CD8-positive, alpha-beta memory T cell (primary cell): ENCODE results near the gene SOX14. TPM values are rescaled to one million over a fixed set of nuclear protein-coding genes. Genes with fewer than 3 reads are reported as not detected.
A peak's percentile ranks its signal among the peaks of the same experiment; 100 is the strongest.

Experiments used
- CTCF ChIA-PET: fragments of 350-600 bp; sonication (Branson Sonifier 250); formaldehyde crosslinking; loops from one replicate; lab custom pipeline; 2021; ENCODE audit warnings: antibody characterized with exemption; lab: Charles Lee
- POLR2A ChIA-PET: fragments of 350-600 bp; sonication (Branson Sonifier 250); formaldehyde crosslinking; loops from one replicate; lab custom pipeline; 2021; ENCODE audit warnings: antibody characterized with exemption; lab: Charles Lee
- DNase-seq, 5 donors: peaks; one replicate each; pipeline versions ENCODE4 v3.0.0 to v3.0.0-alpha.2; 2020 to 2022; ENCODE audit warnings: mixed read lengths in 1 of 5
- H3K27ac ChIP-seq: one replicate; pipeline ENCODE4 v1.7.0; 2013; ENCODE audit warnings: low read depth, mild to moderate bottlenecking, low read length, moderate library complexity
- H3K27me3 ChIP-seq: 2 replicates; pipeline ENCODE4 v1.7.0; 2013; ENCODE audit warnings: low read length, mild to moderate bottlenecking; ENCODE audit not compliant: insufficient read depth, poor library complexity, severe bottlenecking
- H3K36me3 ChIP-seq: 2 replicates; pipeline ENCODE4 v1.7.0; 2013; ENCODE audit warnings: mild to moderate bottlenecking, low read length, moderate library complexity; ENCODE audit not compliant: insufficient read depth
- H3K4me1 ChIP-seq: 2 replicates; pipeline ENCODE4 v1.7.0; 2013; ENCODE audit warnings: mild to moderate bottlenecking, low read length, moderate library complexity; ENCODE audit not compliant: insufficient read depth
- H3K4me3 ChIP-seq: 2 replicates; pipeline ENCODE4 v1.7.0; 2013; ENCODE audit warnings: mild to moderate bottlenecking, low read length
- H3K9me3 ChIP-seq: 2 replicates; pipeline ENCODE4 v1.7.0; 2013; ENCODE audit warnings: mild to moderate bottlenecking, low read length
- H3K27ac Mint-ChIP-seq, 8 donors: one replicate each; pipeline ENCODE4 v1.8.0; 2020 to 2021; ENCODE audit warnings: mixed read lengths in 8 of 8, mild to moderate bottlenecking in 6 of 8, inconsistent platforms in 3 of 8, moderate library complexity in 3 of 8
- H3K27me3 Mint-ChIP-seq, 2 donors: one replicate each; pipeline ENCODE4 v1.8.0; 2020 to 2021; ENCODE audit warnings: mixed read lengths in 2 of 2, mild to moderate bottlenecking in 1 of 2, moderate library complexity in 1 of 2
- H3K36me3 Mint-ChIP-seq, 3 donors: one replicate each; pipeline ENCODE4 v1.8.0; 2020 to 2021; ENCODE audit warnings: mixed read lengths in 3 of 3, inconsistent platforms in 1 of 3, mild to moderate bottlenecking in 1 of 3
- H3K4me1 Mint-ChIP-seq, 3 donors: one replicate each; pipeline ENCODE4 v1.8.0; 2020 to 2021; ENCODE audit warnings: mixed read lengths in 3 of 3, inconsistent platforms in 1 of 3, mild to moderate bottlenecking in 1 of 3
- H3K4me3 Mint-ChIP-seq, 7 donors: one replicate each; pipeline ENCODE4 v1.8.0; 2020 to 2021; ENCODE audit warnings: mixed read lengths in 7 of 7, mild to moderate bottlenecking in 6 of 7, moderate library complexity in 4 of 7, inconsistent platforms in 2 of 7
- H3K9me3 Mint-ChIP-seq, 5 donors: one replicate each; pipeline ENCODE4 v1.8.0; 2020 to 2022; ENCODE audit warnings: mixed read lengths in 5 of 5, mild to moderate bottlenecking in 3 of 5, moderate library complexity in 2 of 5, inconsistent platforms in 1 of 5
- polyA plus RNA-seq: library from polyadenylated mRNA; unstranded; fragments of 300-500 nt; fragmentation: Illumina TruSeq; gene quantifications from one replicate; pipeline ENCODE4 v1.2.3, GENCODE V29; 2021
- total RNA-seq, 2 experiments: library from RNA; stranded (reverse); gene quantifications; one replicate each; pipeline ENCODE4 v1.2.3, GENCODE V29; 2021

Gene SOX14
- total and polyA plus RNA-seq, 3 experiments from 2014 or later, result not detected

- no peaks in the 10 kb centered on the region for H3K4me1 Mint-ChIP-seq
- H3K4me1 ChIP-seq, result no peaks in the 10 kb centered on the region
- ChIA-PET CTCF (no interaction called here), POLR2A (no interaction called here)
- H3K9me3 Mint-ChIP-seq, result no peaks in the 10 kb centered on the region
- peak in 1 of 5 donors; percentile 7 for DNase-seq
- H3K36me3 Mint-ChIP-seq, result no peaks in the 10 kb centered on the region
- H3K27ac ChIP-seq, result no peak overlapping the region
- peaks cover 3 to 4% of the 10 kb centered on the region in 2 donors for H3K27me3 Mint-ChIP-seq
- no peak overlapping the region for H3K27ac Mint-ChIP-seq
- no peak overlapping the region for H3K4me3 ChIP-seq
- no peaks in the 10 kb centered on the region for H3K9me3 ChIP-seq
- H3K4me3 Mint-ChIP-seq, result no peak overlapping the region
- H3K36me3 ChIP-seq, result no peaks in the 10 kb centered on the region
- no peaks in the 10 kb centered on the region for H3K27me3 ChIP-seq
These were observed 28.6 kb downstream of the SOX14 start for GRCh38 chr3:137792626-137793271.

- no peaks in the 10 kb centered on the region for H3K4me1 ChIP-seq
- POLR2A ChIA-PET, result no interaction called here
- Mint-ChIP-seq H3K27ac (no peak overlapping the region), H3K4me1 (no peaks in the 10 kb centered on the region), H3K27me3 (peaks cover under 1 to 2% of the 10 kb centered on the region in 2 donors), H3K4me3 (no peak overlapping the region), H3K36me3 (no peaks in the 10 kb centered on the region), H3K9me3 (peaks cover 0 to 12% (median 5%) of the 10 kb centered on the region in 5 donors)
- DNase-seq, result no peak
- no peaks in the 10 kb centered on the region for H3K9me3 ChIP-seq
- no peaks in the 10 kb centered on the region for H3K36me3 ChIP-seq
- CTCF ChIA-PET, result no interaction called here
- H3K4me3 ChIP-seq, result no peak overlapping the region
- H3K27me3 ChIP-seq, result no peaks in the 10 kb centered on the region
- no peak overlapping the region for H3K27ac ChIP-seq
These were observed 32.9 kb downstream of the SOX14 start for GRCh38 chr3:137796993-137797392.

GRCh38 chr3:137803215-137803614, 39.1 kb downstream of the SOX14 start:
- H3K27ac ChIP-seq, result no peak overlapping the region
- no peak overlapping the region for H3K27ac Mint-ChIP-seq
- no peak overlapping the region for H3K4me3 ChIP-seq
- H3K4me3 Mint-ChIP-seq, result no peak overlapping the region
- peaks cover 0 to 17% (median 10%) of the 10 kb centered on the region in 5 donors for H3K9me3 Mint-ChIP-seq
- ChIA-PET POLR2A (no interaction called here), CTCF (no interaction called here)
- no peaks in the 10 kb centered on the region for H3K4me1 Mint-ChIP-seq
- no peaks in the 10 kb centered on the region for H3K27me3 Mint-ChIP-seq
- no peaks in the 10 kb centered on the region for H3K27me3 ChIP-seq
- H3K36me3 Mint-ChIP-seq, result no peaks in the 10 kb centered on the region
- no peak for DNase-seq
- no peaks in the 10 kb centered on the region for H3K36me3 ChIP-seq
- H3K4me1 ChIP-seq, result no peaks in the 10 kb centered on the region
- no peaks in the 10 kb centered on the region for H3K9me3 ChIP-seq

GRCh38 chr3:137807998-137808397, 43.9 kb downstream of the SOX14 start:
- H3K4me1 Mint-ChIP-seq, result no peaks in the 10 kb centered on the region
- H3K27me3 ChIP-seq, result no peaks in the 10 kb centered on the region
- no peak overlapping the region for H3K4me3 Mint-ChIP-seq
- H3K27ac ChIP-seq, result no peak overlapping the region
- H3K9me3 Mint-ChIP-seq, result peaks cover 0 to 19% (median 6%) of the 10 kb centered on the region in 5 donors
- H3K27me3 Mint-ChIP-seq, result peaks cover 3 to 4% of the 10 kb centered on the region in 2 donors
- H3K4me1 ChIP-seq, result no peaks in the 10 kb centered on the region
- H3K36me3 ChIP-seq, result no peaks in the 10 kb centered on the region
- no peaks in the 10 kb centered on the region for H3K9me3 ChIP-seq
- no peak for DNase-seq
- POLR2A ChIA-PET, result no interaction called here
- no peaks in the 10 kb centered on the region for H3K36me3 Mint-ChIP-seq
- no peak overlapping the region for H3K27ac Mint-ChIP-seq
- no peak overlapping the region for H3K4me3 ChIP-seq
- CTCF ChIA-PET, result no interaction called here

DNA sequence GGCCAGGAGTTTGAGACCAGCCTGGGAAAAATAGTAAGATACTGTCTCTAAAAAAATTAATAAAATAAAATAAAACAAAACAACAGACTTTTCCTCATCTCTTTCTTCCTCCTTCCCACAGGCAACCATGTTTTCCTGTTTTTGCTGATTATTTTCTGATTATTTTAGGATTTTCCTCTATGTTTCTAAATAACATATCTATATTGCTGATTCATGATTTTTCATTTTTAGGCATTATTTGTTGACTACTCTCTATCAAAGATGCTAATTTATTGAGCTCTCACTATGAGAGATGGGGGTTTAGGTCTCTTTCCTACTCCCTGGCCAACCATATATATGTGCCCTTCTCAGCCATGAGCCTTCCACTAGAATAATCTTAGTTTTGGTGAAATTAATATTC, 45.4 kb downstream of the SOX14 start:
- CTCF ChIA-PET, result no interaction called here
- no peaks in the 10 kb centered on the region for H3K36me3 ChIP-seq
- H3K9me3 ChIP-seq, result no peaks in the 10 kb centered on the region
- H3K9me3 Mint-ChIP-seq, result peaks cover 0 to 21% (median 4%) of the 10 kb centered on the region in 5 donors
- no peaks in the 10 kb centered on the region for H3K4me1 Mint-ChIP-seq
- H3K27ac ChIP-seq, result no peak overlapping the region
- no peak for DNase-seq
- no peaks in the 10 kb centered on the region for H3K27me3 ChIP-seq
- H3K27ac Mint-ChIP-seq, result no peak overlapping the region
- H3K4me3 Mint-ChIP-seq, result no peak overlapping the region
- no peak overlapping the region for H3K4me3 ChIP-seq
- H3K27me3 Mint-ChIP-seq, result peaks cover 3 to 6% of the 10 kb centered on the region in 2 donors
- H3K36me3 Mint-ChIP-seq, result no peaks in the 10 kb centered on the region
- no peaks in the 10 kb centered on the region for H3K4me1 ChIP-seq
- POLR2A ChIA-PET, result no interaction called here

GRCh38 chr3:137812023-137812422, 47.9 kb downstream of the SOX14 start:
- H3K36me3 Mint-ChIP-seq, result no peaks in the 10 kb centered on the region
- no peaks in the 10 kb centered on the region for H3K36me3 ChIP-seq
- CTCF ChIA-PET, result no interaction called here
- DNase-seq, result no peak
- H3K4me3 Mint-ChIP-seq, result no peak overlapping the region
- H3K4me1 ChIP-seq, result no peaks in the 10 kb centered on the region
- no peaks in the 10 kb centered on the region for H3K4me1 Mint-ChIP-seq
- no peaks in the 10 kb centered on the region for H3K27me3 ChIP-seq
- no peak overlapping the region for H3K27ac ChIP-seq
- no peaks in the 10 kb centered on the region for H3K9me3 ChIP-seq
- POLR2A ChIA-PET, result no interaction called here
- peaks cover 5 to 11% of the 10 kb centered on the region in 2 donors for H3K27me3 Mint-ChIP-seq
- H3K27ac Mint-ChIP-seq, result no peak overlapping the region
- H3K9me3 Mint-ChIP-seq, result peaks cover 0 to 18% (median 0%) of the 10 kb centered on the region in 5 donors
- H3K4me3 ChIP-seq, result no peak overlapping the region

- no peak overlapping the region for H3K27ac ChIP-seq
- H3K36me3 Mint-ChIP-seq, result no peaks in the 10 kb centered on the region
- H3K27me3 Mint-ChIP-seq, result peaks cover 4 to 11% of the 10 kb centered on the region in 2 donors
- DNase-seq, result no peak
- H3K4me1 Mint-ChIP-seq, result no peaks in the 10 kb centered on the region
- H3K4me1 ChIP-seq, result no peaks in the 10 kb centered on the region
- H3K4me3 Mint-ChIP-seq, result no peak overlapping the region
- H3K36me3 ChIP-seq, result no peaks in the 10 kb centered on the region
- CTCF ChIA-PET, result interaction anchor here (0.8 kb wide), 1 partner anchor 10 kb away, joined by 3 read pairs; no protein-coding TSS in a partner anchor
- POLR2A ChIA-PET, result no interaction called here
- H3K27me3 ChIP-seq, result no peaks in the 10 kb centered on the region
- peaks cover 0 to 18% (median 0%) of the 10 kb centered on the region in 5 donors for H3K9me3 Mint-ChIP-seq
- H3K9me3 ChIP-seq, result no peaks in the 10 kb centered on the region
- H3K27ac Mint-ChIP-seq, result no peak overlapping the region
- H3K4me3 ChIP-seq, result no peak overlapping the region
These were observed 51.1 kb downstream of the SOX14 start for GRCh38 chr3:137815251-137815650.
